ENCODE data around the gene HUNK.
A peak's percentile ranks its signal among the peaks of the same experiment; 100 is the strongest.
"Not testable (repeated sequence)": the region's sequence is repeated elsewhere in the genome, so short reads cannot be mapped to it uniquely, and the experiment has no call there.

HUNK gene

DNA sequence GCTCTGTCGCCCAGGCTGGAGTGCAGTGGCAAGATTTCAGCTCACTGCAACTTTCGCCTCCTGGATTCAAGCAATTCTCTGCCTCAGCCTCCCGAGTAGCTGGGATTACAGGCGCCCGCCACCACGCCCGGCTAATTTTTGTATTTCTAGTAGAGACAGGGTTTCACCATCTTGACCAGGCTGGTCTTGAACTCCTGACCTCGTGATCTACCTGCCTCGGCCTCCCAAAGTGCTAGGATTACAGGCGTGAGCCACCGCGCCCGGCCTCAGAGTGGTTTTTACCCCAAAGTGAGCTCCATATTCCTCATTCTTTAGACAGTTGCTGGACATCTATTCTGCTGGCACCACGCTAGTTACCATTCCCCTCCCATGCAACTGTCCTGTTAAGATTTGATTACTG is 1.4 kb upstream of the HUNK start:
- not testable (repeated sequence) for DNase-seq

DNA sequence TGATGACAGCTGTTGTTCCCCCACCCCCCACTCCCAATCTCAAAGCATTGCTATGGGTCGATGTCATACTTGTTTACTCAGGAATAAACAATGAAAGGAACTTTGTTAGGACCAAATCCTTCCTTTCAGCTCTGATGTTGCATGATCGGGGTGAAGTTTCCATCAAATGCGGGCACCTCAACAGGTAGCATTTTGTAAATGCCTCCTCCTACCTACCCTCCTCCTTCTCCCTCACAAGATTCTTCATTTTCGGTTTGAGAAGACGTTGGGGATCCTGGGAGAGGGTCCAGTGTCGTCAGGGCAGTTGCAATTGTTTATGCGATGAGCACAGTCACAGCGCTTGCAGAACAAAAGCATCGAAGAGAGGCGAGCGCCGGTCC is 758 bp upstream of the HUNK start:
- DNase-seq, result no peak

DNA sequence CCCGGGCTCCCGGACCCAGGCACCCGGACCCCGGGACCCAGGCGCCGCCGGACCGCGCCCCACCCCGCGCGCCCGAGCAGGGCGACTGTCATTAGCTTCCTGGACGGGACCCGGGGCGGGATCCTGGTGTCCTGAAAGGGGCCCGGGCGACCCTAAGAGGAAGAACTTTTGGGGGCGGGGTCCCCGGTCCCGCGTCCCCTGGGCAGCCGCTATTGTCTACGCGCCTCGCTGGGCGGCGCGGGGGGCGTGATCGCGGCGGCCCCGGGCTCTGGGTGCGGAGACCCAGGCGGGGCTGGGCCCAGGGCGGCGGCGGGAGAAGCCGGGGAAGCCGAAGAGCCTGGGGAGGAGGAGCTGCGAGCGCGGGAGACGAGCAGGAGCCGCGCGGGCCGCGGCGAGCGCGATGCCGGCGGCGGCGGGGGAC is 465 bp downstream of the HUNK start:
- DNase-seq, result peak; percentile 26

DNA sequence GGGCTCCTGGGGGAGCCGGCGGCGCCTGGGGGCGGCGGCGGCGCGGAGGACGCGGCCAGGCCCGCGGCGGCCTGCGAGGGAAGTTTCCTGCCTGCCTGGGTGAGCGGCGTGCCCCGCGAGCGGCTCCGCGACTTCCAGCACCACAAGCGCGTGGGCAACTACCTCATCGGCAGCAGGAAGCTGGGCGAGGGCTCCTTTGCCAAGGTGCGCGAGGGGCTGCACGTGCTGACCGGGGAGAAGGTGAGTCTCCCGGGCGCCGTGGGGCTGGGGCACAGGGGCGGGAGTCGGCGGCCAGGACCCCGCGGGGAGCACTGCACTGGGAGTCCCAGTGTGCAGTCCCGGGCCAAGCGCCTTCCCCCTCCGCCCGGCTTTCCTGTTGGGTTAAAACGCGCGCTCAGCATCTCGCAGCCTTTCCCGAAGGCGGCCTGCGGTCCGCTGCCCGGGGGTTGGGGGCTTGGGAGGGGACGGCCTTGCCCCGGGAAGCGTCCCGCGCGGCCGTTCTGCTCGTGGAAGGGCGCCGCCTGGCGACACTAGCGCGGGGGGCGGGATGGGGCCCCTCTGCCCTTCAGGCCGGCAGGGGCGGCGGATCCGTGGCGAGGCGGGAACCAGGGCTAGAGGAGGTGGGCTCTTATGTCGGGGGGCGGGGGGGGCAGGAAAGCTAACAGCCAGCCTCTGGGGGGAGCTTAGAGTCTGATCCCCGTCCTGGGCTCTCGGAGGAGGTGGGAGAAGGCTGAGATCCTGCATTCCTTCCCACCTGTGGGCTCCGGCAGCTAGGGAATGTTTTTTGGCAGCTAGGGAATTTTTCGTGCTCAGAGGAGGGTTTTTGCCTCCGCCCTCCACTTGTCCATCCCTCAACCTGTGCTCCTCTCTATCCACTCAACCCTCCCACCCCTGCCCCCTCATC is 1.1 kb downstream of the HUNK start:
- DNase-seq, result peak; percentile 10

DNA sequence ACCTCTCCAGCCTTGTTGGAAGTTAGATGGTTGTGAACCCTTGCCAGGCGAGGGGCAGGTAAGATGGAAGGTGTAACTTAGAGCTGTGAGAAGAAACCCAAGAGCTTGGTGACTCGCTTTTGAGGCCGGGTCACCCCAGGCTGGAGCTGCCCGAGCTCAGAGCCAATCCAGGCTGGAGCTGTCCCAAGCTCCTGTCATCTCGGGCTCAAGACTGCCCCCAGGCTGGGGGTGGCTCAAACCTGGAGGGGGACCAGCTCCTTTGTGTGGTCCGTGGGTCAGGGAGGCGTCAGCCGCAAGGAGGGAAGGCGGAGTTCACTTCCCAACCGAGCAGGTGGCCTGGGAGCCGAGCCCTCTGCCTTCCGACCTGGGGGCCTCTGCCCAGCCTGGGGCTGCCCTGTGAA is 2.0 kb downstream of the HUNK start:
- no peak for DNase-seq

DNA sequence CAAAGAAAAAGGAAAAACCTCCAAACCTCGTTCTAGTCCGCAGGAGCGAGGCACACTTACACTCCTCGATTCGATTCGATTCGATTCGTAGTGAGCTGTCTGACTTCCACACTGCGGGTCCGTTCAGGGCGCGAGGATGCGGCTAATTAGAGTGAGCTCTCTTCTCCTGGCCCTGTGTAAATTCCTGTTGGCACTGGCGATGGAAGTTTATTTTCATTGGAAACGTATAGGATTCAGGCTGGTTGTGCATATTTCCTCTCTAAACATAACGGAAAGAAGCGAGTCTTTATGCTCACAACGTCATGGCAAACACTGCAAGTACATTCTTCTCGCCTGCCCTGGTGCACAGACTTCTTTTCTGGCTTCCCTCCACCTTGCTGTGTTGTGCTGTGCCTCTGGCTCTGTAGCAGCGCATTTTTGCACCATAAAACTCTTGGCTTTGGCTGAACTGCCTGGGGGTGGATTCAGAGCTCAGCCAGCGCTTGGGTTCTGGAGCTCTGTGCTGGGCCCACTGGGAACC is 2.7 kb downstream of the HUNK start:
- no peak for DNase-seq

DNA sequence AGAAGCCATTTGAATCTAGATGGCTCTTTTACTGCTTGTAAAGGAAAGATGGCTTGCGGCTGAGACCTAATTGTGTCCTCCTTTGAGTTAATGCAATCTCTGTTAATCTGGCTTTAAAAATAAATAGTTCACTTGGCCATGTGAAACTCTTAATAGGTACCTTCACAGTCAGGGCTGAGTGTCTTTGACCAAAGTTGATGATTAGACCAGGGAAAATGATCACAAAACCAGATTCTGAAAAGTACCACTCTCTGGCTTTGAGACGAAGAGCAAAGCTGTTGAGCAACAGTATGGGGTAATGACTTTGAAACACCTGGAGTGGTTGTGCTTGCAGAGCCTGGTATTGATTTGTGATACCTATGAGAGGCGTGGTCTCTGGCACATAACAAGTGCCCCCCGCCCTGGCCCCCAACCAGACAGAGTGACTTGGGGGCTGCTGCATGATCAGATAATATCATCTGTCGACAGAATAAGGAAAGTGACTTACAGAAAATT is 4.7 kb downstream of the HUNK start:
- DNase-seq, result no peak

DNA sequence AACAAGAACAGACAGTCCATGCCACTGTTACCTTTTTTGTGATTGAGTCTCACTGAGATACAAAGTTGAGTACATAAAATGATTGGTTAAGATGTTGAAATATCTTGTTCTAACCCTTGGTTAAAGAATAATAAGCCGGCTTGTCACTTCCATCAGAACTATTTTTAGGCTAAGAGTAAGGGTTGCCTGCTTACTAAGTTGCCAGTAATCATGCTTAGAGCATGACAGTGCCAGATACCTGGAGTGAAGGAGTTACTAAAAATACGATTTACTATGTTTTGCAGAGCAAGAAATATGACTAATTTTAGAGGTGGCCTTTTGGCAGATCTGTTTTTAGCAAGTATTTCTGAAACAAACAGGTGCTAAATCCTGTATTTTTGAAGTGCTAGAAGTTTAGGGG is 6.0 kb downstream of the HUNK start:
- no peak for DNase-seq

DNA sequence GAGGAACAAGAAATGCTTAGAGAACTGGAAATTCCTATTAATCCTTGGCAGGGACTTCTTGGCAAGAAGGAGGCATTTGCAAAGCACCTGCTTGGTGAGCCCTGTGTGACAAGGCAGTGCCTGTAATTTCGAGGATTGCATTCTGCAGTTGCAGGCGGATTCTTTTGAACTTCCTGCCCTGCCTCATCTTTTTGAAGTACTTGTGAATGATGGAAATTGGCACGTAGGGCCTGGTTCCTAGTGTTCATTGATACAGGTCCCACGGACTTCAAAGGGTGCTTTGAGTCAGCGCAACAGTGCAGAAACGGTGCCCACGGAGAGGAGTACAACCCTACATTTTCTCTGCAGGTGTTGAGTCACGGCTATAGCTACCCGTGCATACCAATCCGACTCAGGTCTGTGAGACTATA is 6.4 kb downstream of the HUNK start:
- no peak for DNase-seq

DNA sequence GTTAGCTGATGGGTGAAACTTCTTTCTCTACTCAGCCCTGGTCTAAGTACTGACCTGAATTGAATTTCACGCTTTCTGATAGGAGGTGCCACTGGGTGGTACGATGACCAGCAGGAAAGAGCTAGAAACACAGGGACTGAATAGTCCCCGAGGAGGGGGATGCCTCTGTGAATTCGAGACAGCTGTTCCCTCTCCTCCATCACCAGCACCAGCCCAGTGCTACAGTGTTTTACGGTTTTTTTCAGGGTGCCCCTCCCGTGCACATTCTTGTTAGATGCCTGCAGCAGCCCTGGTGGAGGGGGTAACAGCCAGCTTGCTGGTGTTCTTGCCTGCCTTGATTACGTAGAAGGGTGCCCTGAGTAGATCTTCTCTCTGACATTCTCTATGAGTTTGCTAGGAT is 7.1 kb downstream of the HUNK start:
- DNase-seq, result no peak

DNA sequence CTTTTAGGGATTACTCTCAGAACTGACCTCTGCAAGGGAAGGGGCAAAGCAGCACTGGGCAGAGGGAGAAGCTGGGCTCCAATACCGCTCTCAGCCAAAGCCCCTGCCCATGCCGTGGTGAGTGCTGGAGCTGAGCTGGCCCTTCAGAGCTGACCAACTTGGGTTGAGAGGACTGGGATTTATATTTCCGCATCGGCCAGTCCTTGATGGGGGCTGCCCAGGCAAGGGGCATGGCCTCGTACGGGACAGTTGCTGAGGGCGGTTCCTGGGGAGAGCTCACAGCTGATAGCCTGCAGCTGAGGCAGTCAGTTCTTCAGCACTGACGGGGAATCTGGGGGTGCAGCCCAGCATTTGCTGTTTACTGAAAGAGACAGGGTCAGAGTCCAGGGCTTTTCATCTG is 8.0 kb downstream of the HUNK start:
- DNase-seq, result no peak

DNA sequence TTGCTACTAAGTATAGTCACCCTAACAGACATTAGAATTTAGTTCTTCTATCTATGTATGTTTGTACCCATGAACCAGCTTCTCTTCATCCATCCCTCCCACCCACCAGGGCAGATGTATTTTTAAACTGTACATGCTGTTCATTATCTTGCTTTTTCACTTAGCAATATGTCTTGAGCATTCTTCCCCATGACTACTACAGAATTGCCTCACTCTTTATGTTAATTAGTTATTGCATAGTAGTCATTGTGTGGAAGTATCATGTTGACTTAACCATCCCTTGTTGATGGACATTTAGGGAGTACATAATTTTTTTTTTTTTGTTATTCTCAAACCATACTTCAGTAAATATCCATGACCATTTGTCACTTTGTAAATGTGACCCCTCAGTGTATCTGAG is 9.9 kb downstream of the HUNK start:
- DNase-seq, result no peak

DNA sequence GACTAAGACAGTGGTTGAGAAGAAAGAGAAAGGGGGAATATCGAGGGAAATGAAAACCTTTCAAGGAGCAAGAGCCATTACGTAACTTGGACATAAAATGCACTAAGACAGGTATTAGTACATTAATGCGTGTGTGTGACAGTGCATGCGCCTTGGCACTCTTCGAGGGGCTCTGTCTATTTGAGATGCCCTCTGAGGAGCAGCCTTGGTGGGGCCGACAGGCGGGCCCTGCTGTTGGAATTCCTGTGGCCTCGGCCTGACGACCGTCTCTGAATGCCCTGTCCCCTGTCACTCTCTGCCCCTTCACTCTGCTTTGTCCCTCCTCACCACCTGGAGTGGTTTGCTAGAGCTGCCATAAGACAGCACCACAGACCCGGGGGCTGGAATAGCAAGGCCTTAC is 12.3 kb downstream of the HUNK start:
- no peak for DNase-seq

DNA sequence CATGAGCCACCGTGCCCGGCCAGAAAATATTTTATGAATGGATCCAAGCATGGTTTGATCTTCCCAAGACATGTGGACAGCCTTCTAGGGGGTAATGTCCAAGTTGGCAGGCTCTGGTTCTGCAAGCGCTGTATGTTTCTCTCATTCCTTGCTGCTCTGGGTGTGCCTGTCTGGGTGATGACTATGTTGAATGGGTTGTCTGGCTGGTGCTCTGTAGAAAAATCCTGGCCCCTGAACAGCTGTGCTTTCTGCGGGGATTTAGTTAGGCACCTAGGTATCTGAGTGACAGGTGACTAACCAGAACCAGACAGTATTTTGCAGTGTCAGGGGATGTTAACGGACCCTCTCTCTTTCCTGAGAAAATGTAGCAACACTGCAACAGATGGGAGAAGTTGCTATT is 14.1 kb downstream of the HUNK start:
- no peak for DNase-seq

DNA sequence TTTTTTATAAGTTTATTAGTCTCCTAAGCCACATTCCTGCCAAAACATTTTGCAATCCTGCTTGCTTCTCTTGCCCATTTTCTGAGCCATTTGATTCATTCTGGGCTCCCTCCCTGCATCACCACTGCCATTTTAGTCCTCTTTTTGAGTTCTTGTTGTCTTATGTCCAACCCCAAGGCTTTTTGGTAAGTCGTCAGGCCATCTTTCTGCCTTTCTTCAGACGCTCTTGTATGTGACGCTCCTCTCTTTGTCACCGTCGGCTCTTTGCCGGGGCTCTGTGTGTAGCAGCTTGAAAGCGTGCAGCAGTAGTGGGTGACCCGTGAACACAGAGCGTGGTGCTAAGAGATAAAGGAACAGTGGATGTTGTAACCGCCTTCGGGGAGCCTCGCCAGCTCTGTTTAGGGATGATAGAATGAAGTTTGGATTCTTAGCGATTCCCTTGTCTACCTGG is 14.6 kb downstream of the HUNK start:
- DNase-seq, result no peak

DNA sequence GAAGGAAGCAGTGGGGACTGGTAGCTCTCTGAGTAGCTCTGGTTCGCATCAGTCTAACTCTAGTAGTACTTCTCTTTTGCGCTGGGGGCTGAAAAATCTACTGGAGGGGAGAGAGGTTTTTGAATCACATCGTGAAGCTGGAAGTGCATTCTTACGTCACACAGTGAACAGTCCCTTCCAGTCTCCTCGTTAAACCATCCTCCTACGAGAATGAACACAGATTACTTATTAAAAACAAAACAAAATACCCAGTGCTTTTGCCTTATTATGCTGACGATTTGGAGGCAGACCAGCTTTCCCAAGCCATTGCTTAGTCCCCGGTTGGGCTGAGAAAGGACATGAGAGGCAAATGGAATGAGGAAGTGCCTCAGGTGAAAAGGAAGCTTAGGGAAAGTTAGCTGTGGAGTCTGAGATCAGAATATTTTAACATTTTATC is 16.1 kb downstream of the HUNK start:
- no peak for DNase-seq

DNA sequence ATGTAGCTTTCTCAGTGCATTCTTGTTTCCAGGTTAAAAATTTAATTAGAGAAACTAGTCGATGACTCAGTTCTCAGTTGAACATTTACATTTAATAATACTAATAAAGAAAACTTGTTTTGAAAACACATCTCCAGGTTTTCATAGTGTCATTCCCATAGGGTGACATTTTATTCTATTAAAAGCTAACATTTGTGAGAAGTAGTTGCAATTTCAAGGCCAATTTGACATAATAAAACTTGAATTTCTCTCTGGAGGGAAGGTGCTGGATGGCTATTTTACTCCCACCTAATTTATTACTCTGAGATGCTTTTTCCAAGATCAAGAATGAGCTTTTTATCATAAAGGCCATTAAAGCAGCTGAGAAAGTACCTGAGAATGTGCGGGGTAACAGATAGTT is 16.6 kb downstream of the HUNK start:
- no peak for DNase-seq

DNA sequence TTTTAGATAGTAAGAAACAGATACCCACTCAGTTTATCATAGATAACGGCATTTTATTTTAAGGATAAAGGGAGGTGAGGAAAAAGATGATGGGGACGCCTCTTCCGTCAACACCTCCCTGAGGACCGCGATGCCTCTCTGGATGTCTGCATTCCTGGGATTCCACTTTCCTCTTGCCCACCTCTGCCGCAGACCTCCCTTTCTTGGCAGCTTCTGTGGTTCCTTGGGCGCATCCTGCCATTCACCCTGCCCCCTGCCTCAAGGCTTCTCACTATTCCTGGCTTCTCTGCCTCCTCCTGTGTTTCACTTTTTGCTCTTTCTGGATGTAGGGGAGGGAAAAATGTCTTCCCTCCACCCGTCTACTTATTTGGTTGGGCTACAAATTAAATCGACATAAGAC is 19.9 kb downstream of the HUNK start:
- no peak for DNase-seq

DNA sequence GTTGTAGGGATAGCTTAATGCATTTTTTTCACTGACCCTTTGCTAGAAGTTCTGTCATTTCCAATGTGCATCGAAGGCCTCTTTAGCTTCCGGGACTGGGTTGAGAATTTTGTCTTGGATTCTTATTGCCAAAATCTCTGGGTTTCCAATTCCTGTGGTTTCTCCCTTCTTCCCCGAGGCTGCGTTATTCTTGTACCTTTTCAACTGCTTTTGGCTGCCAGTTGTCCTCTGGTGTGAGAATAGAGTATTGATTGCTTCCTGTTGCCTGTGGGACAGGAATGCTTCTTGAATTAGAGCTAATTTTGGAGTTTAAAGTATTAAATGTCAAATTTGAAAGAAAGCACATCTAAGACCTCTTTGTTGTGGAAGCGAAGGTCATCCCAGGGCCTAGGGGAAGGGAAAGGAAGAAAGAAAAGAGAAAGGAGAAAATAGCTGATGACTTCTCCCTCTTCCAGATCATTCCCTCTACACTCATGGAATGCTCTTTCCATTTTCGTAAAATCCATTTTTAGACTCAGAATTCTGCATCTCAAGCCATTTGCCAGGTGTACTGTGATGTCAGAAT is 21.1 kb downstream of the HUNK start:
- no peak for DNase-seq

DNA sequence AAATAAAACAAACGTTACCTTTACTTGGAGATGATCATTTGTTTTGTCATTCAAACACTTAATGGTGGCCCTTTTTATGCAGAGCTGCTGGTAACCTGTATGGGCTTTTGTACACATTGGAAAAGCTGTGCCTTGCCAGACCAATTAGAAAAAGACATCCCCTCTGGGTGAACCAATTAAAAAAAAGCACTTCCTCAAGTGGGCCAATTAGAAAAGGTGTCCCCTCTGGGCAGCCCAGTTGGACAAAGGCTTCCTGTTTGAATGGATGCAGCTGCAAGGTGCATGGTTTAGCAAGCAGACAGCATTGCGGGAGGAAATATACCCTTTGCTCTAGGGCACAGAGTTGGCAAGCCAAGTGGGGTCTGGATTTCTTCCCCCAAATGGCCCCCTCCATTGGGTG is 21.6 kb downstream of the HUNK start:
- DNase-seq, result no peak

DNA sequence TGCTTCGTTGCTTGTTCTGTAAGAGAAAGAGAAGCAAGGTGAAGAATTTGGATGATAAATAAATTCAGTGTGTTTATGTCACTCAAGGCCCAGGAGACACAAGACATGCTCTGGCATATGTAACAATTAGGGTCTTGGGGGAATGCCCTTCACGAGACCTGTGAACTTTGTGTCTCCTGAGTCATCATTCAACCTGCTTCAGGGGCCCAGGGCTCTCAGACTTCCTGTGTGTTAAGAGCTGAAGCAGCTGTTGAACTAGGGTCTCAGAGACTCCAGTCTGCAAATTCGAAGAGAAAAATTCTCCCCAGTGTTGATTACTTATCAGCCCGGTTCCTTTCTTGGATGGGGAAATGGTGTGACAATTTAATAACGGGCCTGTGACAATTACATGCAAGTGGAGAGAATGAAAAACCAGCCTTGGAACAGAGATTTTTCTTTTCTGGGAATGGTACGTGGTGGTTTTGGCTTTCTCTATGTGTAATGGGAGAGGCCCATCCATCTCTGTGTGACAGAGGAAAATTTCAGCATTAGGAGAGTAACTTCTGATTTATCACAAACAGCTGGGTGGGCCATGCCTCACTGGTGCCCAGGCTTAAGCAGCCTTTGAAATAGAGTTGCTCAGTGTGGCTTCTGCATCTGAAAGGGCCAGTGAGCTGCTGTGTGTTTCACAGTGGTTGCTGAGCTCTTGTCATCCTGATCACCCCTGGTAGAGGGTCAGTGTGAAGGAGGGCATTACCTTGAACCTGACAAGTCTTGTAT is 22.4 kb downstream of the HUNK start:
- DNase-seq, result no peak

DNA sequence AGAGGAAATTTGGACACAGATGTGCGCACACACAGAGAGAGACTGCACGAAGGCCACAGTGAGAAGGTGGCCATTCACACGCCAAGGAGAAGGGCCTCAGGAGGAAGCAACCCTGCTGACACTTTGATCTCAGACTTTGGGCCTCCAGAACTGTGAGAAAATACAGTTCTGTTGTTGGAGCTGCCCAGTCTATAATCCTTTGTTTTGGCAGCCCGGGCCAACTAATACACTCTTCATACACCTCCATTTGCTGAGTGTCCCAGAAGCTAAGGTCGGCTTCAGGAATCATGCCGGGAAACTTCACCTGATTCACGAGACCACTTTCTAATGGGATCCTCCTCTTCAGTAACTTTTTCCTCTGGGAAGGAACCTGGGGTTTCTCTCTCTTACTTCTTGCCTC is 23.2 kb downstream of the HUNK start:
- DNase-seq, result no peak

DNA sequence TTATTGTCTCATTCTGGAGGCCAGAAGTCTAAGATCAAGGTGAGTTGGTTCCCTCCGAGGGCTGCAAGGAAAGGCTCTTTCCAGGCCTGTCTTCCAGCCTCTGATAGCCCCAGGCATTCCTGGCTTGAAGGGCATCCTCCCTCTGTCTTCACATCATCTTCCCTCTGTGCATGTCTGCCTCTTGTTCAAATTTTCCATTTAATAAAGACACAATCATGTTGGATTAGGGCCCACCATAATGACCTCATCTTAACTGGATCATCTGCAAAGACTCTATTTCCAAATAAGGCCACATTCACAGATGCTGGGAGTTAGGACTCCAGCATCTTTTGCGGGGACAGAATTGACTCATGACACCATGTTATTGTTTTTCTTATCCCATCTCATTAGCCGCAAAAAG is 24.5 kb downstream of the HUNK start:
- DNase-seq, result no peak

All from T1000 (cell line).